Transverse colon (tissue), 4 donors: ENCODE measurements around the gene DOCK8.

Experiments used
- CTCF ChIP-seq, 5 experiments: fragments of 200-600 bp in 3 of 5; fragments of 450-650 bp in 2 of 5; sonication (generic) in 3 of 5; IDR thresholded peaks; 1 replicate in 2 of 5; 2 replicates in 3 of 5; pipeline ENCODE4 v1.5.1; 2016 to 2017; ENCODE audit warnings: antibody characterized with exemption in 5 of 5, inconsistent platforms in 3 of 5, mild to moderate bottlenecking in 2 of 5, moderate library complexity in 1 of 5
- EP300 ChIP-seq: sonication (generic); formaldehyde crosslinking; IDR thresholded peaks from one replicate; pipeline ENCODE4 v1.6.1; 2017; ENCODE audit warnings: antibody characterized with exemption, low read depth
- POLR2A ChIP-seq: fragments of 450-650 bp; IDR thresholded peaks from one replicate; pipeline ENCODE4 v1.6.1; 2016; ENCODE audit warnings: antibody characterized with exemption, mild to moderate bottlenecking, moderate library complexity
- POLR2AphosphoS5 ChIP-seq, 3 donors: sonication (generic); formaldehyde crosslinking; IDR thresholded peaks; one replicate each; pipeline ENCODE4 v1.6.1; 2016; ENCODE audit warnings: antibody characterized with exemption in 3 of 3

- no peak for TF ChIP-seq EP300
- TF ChIP-seq CTCF (IDR thresholded peaks at IDR 0.05): no peak
- TF ChIP-seq POLR2A: no peak
- TF ChIP-seq POLR2AphosphoS5 (IDR thresholded peaks at IDR 0.05): no peak
These were observed 298.0 kb downstream of the DOCK8 start for GRCh38 chr9:512555-513272.
